CD4-positive, alpha-beta T cell treated with Interleukin-15 for 1 hour (primary cell): ENCODE measurements around the gene LEAP2.

Source experiments
- DNase-seq: peaks from one replicate; pipeline ENCODE4 v3.0.0-alpha.2; 2020

LEAP2 gene, protein sequence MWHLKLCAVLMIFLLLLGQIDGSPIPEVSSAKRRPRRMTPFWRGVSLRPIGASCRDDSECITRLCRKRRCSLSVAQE

DNA sequence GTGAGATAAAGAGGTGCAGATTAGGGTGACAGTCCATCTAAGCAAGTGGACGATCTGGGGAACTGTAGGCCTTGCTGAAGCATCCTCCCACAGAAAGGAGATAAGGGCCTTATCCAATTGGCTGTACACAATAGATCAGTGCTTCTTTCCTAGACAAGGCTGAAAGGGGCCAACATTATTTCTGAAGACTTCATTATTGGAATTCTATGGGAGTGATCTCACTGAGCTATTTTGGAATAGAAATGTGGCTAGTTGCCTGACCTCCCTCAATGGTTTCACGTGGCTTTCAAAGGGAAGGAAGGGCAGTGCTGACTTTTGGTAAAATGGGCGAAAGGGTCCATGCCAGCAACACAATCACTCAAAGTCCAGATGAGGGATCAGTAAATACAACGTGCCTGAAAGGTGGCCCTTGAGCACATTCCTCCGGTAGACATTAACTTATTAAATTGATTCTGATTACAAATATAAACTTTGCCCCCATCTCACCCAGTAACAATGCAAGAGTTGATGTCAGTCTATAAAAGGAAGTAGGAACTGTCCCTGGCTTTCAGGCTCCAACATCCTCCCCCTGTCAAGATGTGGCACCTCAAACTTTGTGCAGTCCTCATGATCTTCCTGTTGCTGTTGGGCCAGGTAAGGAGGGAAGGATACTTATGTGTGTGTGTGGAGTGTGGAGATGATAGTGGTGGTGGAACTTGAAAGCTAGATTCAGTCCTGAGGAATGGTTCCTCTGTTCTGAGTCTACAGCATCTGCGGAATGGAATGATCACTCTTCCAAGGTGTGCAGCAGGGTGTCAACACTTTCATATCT is at the start of gene LEAP2:
Gene LEAP2 (plus strand): TSS at position 550 of the 811 bp plus-strand sequence. CDS start 27 bp downstream, at position 577.
- DNase-seq = no peak

DNA sequence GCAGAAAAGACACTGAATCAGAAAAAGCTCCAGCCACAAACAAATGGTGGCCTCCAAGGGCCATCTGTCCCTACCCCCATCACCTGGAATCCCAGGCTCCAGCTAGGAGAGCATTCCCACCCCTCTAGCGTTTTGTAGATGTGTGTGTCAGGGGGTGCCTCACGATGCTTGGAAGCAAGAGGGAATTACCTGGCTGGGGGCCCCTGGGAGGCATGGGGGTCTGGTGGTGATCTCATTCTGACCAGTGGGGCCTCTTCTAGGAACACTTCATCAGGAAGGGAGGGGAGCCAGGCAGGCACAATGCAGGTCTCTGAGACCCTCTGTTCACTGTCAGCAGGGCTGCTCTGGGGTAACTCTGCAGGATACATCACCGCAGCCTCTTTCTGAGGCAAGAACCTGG is 49.0 kb upstream of the LEAP2 start:
- DNase-seq = no peak

DNA sequence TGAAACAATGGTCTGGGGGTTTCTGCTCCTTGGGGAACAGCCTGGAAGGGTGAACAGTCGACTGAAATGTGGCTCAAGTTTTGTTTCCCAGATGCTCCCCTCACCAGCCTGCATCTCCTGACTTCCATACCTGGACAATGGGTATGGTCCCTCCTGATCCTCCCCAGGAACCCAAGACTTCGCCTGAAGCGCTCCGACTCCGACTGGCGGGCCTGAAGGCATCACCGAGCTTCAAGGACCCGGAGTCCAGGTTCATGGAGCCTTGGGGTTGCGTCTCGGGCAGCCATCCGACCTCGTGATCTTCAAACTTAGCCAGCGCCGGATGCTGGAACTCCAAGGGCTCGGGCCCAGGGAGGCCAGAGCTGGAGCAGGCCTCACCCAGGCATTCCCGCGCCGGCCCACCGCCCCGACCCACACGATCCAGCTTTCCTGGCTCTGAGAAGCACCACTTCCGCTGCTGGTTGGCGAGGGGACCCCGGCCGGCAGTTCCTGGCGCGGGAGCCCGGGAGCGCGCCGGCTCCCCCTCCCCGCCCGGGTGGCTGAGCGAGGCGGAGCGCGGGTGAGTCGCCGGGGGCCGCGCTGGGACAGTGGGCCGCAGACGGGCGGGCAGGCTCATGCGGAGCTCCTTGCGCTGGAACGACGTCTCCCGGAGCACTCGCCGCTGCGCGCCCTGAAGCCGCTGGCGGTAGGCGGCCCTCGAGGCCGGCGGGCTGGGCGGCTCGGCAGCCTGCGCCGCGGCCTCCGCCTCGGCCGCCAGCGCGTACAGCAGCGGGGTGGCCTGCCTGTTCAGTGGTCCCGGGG is 48.2 kb upstream of the LEAP2 start:
- no peak for DNase-seq

DNA sequence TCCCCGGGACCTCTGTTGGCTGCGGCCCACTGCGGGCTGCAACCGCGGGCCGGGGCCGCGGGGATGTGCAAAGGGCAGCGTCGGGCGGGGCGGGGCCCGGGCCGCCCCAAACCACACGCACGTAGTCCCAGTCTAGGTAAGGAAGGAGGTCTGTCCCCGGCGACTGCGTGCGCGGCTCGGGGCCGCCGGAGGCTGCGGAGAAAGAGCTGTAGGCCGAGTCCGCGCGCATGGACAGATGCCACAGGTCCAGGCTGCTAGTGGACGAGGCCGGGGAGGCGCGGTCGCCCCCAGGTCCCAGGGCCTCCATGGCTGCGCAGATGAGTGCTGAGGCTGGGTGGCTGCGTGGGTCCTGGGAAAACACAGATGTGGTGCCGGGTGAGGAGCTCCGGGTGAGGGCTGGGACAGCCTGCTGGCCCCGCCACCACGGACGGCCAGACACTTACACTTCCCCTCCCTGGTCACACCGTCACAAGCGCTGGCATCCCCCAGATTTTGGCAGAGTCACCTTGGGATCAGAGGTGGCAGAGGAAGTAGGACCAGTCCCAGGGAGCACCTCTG is 47.6 kb upstream of the LEAP2 start:
- no peak for DNase-seq

DNA sequence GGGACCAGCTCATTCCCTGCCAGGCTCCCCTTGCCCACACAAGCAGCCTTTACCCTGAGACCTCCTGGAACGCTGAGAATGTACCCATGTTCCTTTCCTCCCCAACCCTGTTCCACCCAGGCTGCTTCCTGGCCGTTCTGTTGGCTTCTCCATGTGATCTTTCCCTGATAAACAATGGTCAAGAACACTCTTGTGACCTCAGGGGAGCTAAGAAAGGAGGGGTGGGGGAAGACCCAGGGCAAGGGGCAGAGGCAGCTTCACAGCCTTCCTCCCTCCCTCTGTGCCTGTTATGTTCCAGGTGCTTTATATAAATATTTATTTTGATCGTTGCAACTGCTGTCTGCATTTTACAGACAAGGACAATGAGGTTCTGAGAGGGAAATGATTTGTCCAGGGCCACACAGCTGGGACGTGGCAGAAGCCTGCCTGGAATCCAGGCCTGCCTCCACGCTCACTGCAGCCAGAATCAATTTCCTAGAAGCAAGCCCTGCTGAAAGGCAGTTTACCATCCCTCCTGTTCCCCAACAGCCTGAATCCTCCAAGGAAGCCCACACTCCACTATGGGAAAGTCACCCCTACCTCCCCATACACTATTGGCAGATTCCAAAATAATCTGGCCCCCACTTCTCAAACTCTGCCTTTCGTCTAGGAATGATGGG is 46.9 kb upstream of the LEAP2 start:
- DNase-seq = no peak

DNA sequence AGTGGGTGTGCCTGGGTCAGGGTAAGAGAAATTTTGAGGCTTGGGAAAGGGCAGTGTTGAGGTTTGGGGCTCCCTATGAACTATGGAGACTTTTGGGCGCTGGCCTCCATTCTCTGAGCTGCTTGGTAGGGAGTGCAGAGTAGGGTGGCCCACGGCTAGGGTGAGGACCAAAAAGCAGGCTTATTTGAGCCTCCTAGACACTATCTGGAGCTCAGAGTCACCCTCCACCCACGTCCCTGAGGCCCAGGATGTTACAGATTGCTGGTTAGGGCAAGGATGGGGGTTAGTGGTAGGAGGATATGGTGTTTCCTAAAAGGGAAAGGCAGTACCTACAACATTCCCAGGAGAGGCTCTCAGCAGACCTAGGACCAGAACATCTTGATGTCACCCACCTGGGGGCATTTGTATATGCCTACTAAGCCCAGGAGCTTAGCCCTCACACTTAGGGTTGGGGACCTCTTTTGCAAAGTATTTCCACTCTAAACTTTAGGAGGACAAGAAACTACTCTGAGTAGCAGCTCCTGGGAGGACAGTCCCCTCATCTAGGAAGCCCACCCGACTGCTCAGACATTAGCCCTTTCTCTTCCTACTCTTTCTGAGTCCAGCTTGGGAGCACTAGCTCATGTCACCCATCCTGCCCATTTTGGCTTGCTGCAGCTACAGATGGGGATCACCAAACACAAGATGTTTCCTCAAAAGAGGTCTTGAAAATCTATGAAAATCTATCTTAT is 45.4 kb upstream of the LEAP2 start:
- no peak for DNase-seq

DNA sequence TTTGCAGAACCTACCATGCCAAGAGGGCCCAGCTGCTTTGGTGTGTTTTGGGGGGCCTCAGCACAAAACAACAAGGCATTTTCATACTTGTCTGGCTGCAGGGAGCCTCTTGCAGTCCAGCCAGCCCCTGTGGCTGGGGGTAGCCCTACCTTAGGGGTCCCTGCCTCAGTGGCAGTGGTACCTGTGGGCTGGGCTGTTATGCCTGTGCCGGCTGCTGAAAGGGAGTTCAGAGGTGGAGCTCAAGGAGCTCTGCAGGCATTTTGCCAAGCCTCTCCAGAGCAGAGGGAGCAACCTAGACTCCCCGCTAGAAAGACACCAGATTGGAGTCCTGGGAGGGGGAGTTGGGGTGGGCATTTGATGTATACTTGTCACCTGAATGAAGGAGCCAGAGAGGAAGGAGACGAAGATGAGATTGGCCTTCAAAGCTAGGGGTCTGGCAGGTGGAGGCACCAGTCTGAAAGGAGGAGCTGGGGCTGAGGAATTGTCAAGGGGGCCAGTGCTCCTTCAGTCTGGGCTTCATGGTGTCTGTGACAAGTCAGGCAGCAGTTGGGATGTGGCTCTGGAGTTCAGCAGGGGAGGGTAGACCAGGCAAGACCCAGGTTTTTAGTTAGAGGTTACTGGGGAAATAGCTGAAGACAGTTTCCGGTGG is 44.5 kb upstream of the LEAP2 start:
- no peak for DNase-seq

DNA sequence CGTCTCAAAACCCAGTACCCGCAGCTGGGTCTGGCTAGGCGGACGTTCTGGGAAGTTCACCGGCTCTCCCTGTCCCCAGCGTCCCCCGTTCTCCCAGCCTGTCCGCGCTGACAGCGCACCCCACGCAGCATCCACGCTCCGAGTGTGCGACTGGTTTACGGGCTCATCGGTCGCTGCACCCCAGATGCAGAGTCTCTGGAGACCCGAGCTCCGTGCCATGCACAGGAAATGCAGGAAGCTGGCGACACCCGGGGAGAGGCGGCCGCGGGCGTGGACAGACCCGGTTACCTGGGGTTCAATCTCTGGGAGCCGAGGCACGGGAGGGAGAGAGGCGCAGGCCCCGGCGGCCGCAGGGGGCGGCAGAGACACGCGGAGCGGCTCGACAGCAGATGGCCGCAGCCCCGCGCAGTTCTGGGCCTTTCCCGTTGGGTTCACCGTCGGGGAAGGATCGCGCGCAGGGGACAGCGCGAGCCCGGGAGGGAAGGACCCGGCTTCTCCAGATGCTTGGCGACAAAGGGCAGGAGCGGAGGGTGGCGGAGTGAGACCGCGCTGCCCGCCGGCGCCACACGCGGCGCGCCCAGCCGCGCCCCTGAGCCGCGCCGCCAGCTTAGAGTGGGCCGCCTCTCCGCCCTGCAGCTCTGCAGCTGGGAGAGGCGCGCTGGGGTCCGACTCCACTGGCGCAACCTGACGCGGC is 43.6 kb upstream of the LEAP2 start:
- peak; percentile 67 for DNase-seq

DNA sequence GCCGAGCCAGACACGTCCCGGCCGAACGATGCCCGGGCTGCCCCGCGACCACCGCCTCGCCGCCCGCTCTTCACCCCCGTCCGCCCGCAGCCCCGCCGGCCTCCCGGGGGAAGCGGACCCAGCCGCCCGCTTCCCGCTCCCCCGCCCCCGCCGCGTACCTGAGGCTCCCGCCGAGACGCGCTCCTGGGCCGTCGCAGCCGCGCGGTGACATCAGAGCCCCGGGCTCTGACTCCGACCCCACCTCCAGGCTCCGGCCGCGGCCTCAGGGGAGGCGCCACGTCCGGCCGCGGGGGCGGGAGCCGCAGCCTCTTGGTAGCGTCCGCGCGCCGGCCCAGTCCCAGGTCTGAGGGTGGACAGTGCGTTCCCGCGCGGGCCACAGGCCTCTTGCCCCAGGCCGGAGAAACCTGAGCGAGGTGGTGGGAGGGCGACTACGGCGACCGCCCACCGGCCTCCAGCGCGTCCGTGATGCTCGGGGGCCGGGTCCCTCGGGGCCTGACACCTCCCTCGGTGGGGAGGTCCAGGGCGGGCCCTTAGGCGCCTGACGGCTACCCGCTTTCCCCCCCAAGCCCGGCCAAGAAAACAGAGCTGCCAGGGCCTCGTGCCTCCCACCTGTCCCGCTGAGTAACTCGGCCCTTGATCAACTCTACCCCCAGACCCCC is 42.9 kb upstream of the LEAP2 start, which contains the start of gene SHROOM1:
Gene SHROOM1 (minus strand): TSS at position 212 of the 659 bp plus-strand sequence. CDS start 4,507 bp downstream, outside the sequence.
- DNase-seq = no peak

DNA sequence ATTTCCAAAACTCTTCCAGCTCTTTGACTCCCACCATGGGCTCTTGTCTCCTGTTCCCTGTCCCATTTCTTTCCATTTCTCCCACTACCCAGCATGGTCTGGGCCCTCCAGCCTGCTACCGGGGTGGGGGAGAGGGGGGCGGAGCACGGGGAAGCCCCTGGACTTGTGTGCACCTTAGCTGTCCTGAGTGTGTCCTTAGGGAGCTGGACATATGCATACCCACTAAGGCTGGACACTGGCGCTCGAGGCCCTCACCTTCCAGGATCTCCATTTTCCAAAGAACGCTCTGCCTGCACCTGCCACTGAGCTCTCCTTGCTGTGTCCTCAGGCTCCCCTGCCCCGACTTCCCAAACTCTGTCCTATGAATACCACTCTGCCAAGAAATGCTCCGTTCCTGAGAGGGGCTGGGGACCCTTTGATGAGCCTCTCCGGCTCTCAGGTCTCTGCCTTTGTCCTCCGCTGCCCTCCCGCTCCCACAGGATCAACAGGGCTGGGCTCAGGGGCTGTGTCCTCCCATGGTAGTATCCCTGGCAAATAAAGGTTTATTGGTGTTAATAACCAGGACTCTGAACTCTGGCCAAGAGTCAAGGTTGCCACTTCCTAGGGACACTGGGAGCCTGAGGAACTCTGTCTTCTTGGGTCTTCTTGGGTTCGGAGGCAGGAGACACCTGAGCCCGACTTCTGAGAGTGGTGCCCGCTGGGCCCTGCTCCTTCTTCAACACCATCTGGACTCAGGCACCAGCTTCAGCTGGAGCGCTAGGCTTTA is 42.2 kb upstream of the LEAP2 start:
- no peak for DNase-seq

DNA sequence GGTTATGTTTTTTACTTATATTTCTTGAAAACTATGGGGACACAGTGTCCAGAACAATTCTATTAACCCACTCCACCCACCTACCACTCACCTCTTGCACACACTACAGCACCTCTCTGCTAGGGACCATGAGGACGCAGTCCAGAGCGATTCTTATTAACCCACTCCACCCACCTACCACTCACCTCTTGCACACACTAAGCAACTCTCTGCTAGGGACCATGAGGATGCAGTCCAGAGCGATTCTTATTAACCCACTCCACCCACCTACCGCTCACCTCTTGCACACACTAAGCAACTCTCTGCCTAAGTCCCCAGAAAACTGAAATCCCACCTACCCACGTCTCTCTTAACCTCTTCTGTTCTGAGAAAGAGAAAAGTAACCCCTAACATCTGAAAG is 40.9 kb upstream of the LEAP2 start:
- no peak for DNase-seq

DNA sequence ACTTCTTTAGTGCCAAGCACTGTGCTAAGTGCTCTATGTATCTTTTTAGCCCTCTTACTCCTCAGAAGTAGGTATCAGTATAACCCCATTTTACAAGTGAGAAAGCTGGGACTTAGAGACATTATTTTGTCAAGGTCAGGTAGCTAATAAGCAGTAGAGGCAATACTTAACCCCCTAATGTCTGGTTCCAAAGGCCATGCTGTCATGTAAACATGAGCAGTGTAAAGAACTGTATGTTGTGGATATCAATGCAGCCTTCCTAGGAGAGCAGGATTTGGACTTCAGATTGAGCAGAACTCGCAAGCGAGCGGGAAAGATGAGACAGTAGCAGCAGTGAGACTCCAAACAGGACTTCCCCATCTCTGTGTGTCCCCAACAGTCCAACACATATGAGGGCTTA is 39.4 kb upstream of the LEAP2 start:
- no peak for DNase-seq

DNA sequence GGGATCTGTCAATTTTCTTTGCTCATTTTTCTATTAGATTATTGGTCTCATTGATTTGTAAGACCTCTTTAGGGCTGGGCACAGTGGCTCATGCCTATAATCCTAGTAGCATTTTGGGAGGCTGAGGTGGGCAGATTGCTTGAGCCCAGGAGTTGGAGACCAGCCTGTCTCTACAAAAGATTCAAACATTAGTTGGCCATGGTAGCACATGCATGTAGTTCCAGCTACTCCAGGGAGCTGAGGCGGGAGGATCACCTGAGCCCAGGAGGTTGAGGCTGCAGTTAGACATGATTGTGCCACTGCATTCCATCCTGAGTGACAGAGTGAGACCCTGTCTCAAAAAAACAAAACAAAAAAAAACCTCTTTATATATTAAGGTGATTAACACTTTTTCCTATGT is 36.6 kb upstream of the LEAP2 start:
- no peak for DNase-seq

DNA sequence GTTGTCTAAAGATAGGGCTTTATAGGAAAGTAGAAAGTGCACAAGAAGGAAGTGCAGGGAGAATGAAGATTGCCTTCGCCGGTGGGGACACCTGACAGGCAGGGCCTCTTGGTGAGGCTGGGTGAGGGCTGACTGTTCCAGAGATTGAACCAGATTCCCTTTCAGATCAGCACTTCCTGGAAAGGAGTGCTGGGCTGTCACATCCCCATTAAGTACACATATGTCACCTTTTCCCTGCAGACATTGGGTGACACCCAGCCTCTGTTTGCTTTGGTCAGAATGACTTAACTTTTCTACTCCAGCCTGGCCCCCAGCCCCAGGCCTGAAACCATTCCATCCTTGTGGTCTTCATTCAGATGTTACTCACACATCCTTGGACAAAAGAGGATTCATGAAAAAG is 35.6 kb upstream of the LEAP2 start:
- DNase-seq = no peak

DNA sequence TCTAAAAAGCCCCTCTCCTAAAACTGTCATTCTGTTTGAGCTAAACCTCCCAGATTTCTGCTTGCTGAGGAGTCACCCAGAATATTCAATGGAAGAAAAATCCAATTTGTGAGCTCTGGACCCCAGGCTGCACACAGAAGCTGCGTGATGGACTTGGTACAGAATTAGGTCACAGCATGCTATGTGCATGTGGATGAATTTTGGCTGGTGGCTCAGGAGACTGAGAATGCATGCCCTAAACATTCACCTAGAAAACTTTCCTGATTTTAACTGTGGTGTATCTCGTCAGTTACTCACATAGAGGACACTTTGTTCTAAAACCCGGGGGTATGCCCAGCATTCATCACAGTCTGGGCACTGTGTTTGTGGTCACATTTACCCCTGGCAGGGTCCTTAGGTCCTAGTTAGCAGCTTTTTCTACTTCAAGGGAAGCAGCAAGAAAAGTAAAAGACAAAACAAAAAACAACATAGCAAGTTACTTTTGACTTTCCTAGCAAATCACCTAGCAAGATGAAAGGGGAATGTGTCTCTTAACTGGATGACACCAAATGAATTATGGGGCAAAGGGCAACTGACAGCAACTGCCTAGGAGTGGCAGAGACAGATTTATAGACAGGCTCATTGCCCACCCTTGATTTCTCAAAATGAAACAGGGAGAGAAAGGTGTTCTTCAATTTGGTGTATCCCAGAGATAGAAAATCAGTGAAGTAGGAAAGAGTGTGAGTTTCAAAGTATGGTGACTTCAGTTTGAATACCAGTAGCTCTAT is 34.8 kb upstream of the LEAP2 start:
- no peak for DNase-seq

DNA sequence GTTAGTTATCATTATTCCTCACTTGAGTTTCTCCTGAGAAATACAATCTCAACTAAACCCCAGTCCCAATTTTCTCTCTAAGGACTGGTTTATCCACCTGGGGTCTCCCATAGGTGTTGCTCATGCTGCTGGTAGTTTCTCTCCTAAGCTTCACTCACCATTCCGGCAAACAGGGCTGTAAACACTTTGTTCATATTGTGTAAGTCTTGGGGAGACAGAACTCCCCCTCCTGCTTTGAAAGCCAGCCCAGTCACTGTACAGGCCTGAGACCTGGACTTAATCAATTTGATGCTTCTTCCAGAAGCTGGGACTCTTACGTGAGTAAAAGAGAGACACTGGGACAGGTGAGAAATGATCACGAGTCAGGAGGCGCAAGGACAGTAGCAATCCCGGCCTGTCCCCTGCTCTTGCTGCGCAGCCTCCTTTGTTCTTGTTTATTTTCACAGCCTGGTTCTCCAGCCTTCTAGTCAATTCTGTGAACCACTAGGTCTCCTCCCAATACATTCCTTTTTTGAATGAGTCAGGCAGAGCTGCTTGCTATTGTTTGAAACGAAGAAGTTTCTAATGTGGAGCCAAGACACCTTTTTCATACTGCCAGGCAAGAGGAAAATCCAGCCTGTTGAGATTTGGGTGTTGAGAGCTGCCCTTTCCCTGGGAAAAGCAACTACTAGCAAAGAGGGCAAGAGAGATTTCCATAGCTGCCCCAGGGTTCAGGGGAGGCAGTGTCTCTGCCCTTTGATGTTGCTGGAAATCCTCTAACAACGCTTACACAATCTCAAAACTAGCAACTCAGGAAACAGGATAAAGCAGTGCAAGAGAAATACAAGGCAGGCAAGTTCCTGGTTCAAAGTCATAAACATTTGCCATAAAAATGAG is 33.8 kb upstream of the LEAP2 start:
- DNase-seq = no peak

DNA sequence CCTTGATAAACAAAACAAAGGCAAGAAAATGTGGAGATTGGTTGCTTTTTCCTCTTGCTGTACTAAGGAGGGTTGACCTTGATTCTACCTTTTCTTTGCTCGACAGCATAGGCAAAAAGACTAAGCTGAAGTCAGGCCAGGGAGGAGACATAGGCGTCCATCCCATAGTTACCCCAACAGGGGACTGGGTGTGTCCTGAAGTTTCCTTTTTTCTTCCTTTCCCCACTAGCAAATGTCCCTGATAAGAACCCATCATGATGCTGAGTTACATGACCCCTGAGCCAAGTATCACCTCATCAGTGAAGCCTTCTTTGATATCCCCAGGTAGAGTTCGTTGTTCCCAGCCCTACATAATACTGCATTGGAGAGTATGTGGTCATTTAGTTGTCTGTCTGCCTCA is 33.2 kb upstream of the LEAP2 start:
- DNase-seq = no peak

DNA sequence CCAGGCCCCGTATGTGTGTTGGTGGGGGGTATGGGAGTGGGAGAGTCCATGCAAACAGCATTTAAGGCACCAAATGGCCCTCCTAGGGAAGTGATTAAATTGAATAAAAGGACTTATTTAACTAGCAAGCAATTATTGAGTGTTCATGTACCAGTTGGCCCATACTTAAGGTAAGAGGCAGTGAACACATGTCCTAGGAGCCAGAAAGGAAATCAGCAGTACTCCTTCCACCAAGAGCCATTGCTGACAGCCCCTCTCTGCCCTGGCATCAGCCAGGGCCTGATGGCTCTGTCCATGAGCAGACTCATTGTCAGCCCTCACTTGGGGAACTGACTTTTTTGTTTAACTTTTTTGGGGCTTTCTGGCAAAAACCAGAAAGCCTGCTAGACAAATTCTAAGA is 32.6 kb upstream of the LEAP2 start:
- no peak for DNase-seq
